Activated naive CD8-positive, alpha-beta T cell treated with anti-CD3 and anti-CD28 coated beads for 36 hours (primary cell): ENCODE results near the gene CIAO2A. TPM values are rescaled to one million over a fixed set of nuclear protein-coding genes. Genes with fewer than 3 reads are reported as not detected.
"Not testable (repeated sequence)": the region's sequence is repeated elsewhere in the genome, so short reads cannot be mapped to it uniquely, and the experiment has no call there.

ENCODE experiments used
- DNase-seq: peaks from one replicate; pipeline ENCODE4 v3.0.0; 2021
- H3K27ac Mint-ChIP-seq: one replicate; pipeline ENCODE4 v1.8.0; 2022; ENCODE audit warnings: mild to moderate bottlenecking, moderate library complexity, mixed read lengths
- H3K27me3 Mint-ChIP-seq: one replicate; pipeline ENCODE4 v1.8.0; 2022; ENCODE audit warnings: mild to moderate bottlenecking, mixed read lengths
- H3K36me3 Mint-ChIP-seq: one replicate; pipeline ENCODE4 v1.8.0; 2021; ENCODE audit warnings: mild to moderate bottlenecking, mixed read lengths
- H3K4me1 Mint-ChIP-seq: one replicate; pipeline ENCODE4 v1.8.0; 2021; ENCODE audit warnings: mixed read lengths
- H3K4me3 Mint-ChIP-seq: one replicate; pipeline ENCODE4 v1.8.0; 2022; ENCODE audit warnings: mild to moderate bottlenecking, moderate library complexity, mixed read lengths
- H3K9me3 Mint-ChIP-seq: one replicate; pipeline ENCODE4 v1.8.0; 2022; ENCODE audit warnings: mixed read lengths
- total RNA-seq, 2 experiments: library from RNA; stranded (reverse); gene quantifications; one replicate each; pipeline ENCODE4 v1.2.3, GENCODE V29; 2021

Gene CIAO2A
- total RNA-seq, 2 experiments from 2014 or later = 95.2 to 99.2 TPM

DNA sequence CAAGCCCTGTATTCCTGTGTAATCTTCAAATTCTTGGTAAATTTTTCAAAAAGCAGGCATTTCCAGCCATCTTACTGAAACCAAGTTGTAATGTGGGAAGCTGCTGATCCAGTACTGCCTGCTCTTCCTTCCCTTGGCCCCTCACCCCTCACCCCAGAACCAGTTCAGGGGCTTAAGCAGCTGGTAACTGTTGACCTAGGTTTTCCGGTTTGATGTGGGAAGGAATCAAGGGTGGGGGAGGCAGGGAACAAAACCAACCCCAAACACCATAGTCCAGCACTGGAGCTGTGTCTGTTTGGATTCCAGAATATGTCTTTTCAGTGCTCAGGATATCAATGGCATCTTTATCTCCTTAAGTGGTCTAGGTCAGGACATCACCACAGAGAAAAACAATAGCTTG lies 28.8 kb upstream of the CIAO2A start:
- Mint-ChIP-seq H3K4me1 (no peaks in the 10 kb centered on the region), H3K27ac (no peak overlapping the region), H3K36me3 (peaks cover 20% of the 10 kb centered on the region), H3K4me3 (no peak overlapping the region), H3K27me3 (no peaks in the 10 kb centered on the region), H3K9me3 (no peaks in the 10 kb centered on the region)
- DNase-seq = no peak

DNA sequence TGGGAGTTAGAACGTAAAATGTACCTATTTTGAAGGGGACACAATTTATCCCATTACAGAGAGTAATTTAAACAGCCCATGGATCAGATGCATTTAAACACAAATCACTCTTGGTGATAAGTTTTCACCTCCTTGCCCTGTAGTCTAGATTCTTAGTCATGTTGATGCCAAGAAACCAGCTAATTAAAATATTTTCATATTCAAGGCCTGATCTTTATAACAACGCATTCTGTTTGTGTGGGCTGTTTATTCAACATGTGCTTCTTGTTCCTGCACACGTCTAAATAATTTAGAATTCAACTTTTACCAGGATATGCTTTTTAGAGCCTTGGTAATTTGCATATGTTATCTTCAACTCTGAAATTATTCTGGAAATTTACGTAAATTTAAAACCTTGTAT lies 28.0 kb upstream of the CIAO2A start:
- no peaks in the 10 kb centered on the region for H3K9me3 Mint-ChIP-seq
- no peaks in the 10 kb centered on the region for H3K27me3 Mint-ChIP-seq
- H3K4me1 Mint-ChIP-seq = no peaks in the 10 kb centered on the region
- H3K4me3 Mint-ChIP-seq = no peak overlapping the region
- DNase-seq = no peak
- H3K36me3 Mint-ChIP-seq = peaks cover 20% of the 10 kb centered on the region
- H3K27ac Mint-ChIP-seq = no peak overlapping the region

DNA sequence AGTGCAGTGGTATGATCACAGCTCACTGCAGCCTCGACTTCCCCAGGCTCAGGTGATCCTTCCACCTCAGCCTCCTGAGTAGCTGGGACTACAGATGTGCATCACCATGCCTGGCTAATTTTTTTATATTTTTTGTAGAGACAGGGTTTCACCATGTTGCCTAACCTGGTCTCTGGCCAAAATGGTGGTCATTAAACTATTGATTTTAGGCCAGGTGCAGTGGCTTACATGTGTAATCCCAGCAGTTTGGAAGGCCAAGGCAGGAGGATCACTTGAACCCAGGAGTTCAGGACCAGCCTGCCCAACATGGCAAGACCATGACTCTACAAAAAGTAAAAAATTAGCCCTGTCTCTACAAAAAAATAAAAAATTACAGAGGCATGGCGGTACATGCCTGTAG lies 26.7 kb upstream of the CIAO2A start:
- not testable (repeated sequence) for DNase-seq, H3K4me3 Mint-ChIP-seq, H3K9me3 Mint-ChIP-seq, H3K27ac Mint-ChIP-seq, H3K4me1 Mint-ChIP-seq, H3K27me3 Mint-ChIP-seq
- peaks cover 20% of the 10 kb centered on the region for H3K36me3 Mint-ChIP-seq

DNA sequence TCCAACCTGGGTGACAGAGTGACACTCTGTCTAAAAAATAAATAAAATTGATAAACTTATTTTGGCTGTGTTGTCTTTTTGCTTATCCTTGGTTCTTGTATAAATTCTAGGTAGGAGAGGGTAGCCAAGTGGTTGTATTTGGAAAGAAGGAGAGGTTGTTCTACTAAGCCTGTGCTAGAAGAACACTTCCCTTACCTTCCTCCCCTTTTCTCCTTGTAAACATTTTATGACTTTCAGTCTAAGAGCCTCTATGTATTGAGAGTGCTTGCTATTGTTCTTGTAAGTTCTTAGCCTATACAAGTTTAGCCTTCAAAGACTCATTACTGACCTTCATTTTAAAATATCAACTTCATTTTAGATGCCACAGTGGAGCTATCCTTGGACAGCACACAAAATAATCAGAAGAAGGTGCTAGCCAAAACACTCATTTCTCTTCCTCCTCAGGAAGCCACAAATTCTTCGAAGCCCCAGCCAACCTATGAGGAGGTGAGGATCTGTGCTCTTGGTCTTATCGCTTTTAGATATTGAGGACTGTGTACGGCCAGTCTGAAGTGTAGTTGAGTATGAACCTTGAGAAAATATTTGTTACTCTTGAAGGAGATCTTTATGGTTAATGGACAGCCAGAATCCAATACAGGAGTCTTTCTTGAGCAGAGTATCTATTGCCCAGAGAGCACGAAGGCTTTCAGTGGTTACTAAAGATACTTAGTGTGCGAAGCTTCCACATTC lies 24.3 kb upstream of the CIAO2A start:
- Mint-ChIP-seq H3K9me3 (no peaks in the 10 kb centered on the region), H3K4me3 (no peak overlapping the region), H3K4me1 (peaks cover 2% of the 10 kb centered on the region), H3K36me3 (peaks cover 26% of the 10 kb centered on the region), H3K27ac (no peak overlapping the region), H3K27me3 (no peaks in the 10 kb centered on the region)
- no peak for DNase-seq

DNA sequence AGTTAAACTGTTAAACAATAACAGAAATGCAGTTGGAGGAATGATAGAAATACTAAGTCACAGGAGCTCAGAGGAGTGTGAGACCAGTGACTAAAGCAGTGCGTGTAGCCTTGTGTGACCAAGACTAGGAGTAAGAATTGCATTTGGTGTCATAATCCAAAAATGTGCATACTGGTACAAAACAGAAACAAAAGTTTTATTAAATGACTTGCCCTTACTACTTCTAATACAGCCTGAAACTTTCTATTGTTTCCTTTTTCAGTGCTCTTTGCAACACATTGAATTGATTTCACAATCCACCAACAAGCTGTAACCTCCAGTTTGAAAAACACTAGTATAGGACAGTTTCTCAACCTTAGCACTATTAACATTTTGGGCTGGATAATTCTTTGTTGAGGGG lies 19.3 kb upstream of the CIAO2A start:
- Mint-ChIP-seq H3K36me3 (peaks cover 23% of the 10 kb centered on the region), H3K27ac (no peak overlapping the region), H3K4me1 (peaks cover 30% of the 10 kb centered on the region), H3K27me3 (no peaks in the 10 kb centered on the region), H3K4me3 (no peak overlapping the region), H3K9me3 (no peaks in the 10 kb centered on the region)
- no peak for DNase-seq

DNA sequence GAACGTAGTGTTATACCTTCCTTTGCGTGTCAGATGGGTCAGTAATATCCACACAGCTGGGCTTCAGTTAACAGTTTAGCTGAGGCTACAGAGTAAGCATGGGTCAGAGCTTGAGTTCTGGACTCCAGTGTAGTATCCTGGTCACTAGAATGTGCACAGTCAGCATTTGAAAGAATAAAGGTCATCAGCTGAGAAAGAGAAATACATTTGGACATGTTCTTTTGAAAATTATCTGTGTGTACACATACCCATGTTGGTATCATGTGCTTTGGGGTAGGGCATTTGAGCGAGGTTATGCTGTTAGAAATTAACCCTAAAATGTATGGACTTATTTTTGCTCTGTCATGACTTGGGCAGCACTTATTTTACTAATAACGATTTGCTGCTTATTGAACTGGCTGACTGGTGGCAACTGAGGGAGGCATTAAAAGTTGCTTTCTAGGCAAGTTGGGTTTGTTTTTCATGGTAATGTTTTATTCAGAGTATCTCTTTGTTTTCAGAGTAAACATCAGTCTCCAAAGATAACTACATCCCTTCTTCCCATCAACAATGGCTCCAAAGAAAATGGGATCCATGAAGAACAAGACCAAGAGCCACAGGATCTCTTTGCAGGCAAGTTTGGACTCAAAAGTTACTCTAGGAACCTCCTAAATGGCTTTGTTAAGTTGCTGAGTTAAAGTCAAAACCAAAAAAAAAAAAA lies 18.6 kb upstream of the CIAO2A start:
- H3K9me3 Mint-ChIP-seq = no peaks in the 10 kb centered on the region
- H3K36me3 Mint-ChIP-seq = peaks cover 20% of the 10 kb centered on the region
- no peak for DNase-seq
- H3K27me3 Mint-ChIP-seq = no peaks in the 10 kb centered on the region
- H3K27ac Mint-ChIP-seq = no peak overlapping the region
- peaks cover 30% of the 10 kb centered on the region for H3K4me1 Mint-ChIP-seq
- no peak overlapping the region for H3K4me3 Mint-ChIP-seq

DNA sequence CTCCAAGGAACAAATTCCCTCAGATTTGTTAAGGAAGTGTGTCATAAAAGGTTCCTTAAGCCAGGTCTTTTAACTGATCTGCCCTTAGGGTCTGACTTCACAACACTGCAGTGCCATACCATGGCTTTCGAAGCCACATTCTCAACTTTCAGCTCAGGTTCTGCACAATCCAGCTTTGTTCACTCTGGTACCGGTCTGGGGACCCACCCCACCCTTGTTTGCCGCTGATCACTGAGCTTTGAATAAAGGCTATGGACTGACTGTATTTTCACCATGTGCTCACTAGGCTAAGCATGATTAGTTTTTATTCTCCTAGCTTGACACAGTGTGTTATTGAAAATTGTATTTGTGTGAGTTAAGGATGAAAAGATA lies 18.0 kb upstream of the CIAO2A start:
- Mint-ChIP-seq H3K27me3 (no peaks in the 10 kb centered on the region), H3K4me1 (peaks cover 35% of the 10 kb centered on the region), H3K9me3 (no peaks in the 10 kb centered on the region), H3K36me3 (peaks cover 19% of the 10 kb centered on the region), H3K4me3 (no peak overlapping the region), H3K27ac (no peak overlapping the region)
- DNase-seq = no peak

DNA sequence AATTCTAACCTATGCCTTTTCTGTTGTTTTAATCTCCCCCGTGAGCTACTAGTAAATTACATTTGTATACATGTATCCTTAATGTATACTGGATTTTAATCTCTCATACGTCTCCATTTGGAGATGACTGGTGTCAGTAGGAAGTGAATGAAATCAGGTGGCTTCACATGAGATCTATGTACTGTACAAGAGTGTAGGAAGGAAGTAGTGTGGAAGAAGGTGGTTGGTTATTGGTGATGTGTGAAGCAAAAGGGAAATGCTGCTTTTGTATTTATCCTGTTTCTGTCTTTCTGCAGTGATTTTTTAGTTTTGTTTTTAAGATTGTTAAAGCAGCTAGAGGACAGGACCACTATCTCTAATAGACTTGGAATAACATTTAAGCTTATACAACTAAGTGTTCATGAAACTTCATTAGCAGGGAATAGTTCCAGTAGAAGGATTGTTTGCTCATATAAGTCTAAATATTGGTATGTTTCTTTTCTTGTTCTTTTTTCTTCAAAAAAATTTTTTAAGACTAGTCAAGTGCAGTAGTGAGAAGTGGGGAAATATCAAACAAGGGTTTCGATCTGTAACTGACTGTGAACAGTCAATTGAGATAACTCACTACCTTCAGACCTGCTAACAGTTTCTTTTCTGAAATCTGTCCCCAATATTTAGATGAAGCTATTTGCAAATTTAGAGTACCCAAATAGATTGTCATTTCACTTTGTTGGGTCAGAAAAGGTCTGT lies 17.5 kb upstream of the CIAO2A start:
- H3K4me3 Mint-ChIP-seq = no peak overlapping the region
- no peak for DNase-seq
- no peak overlapping the region for H3K27ac Mint-ChIP-seq
- peaks cover 19% of the 10 kb centered on the region for H3K36me3 Mint-ChIP-seq
- H3K4me1 Mint-ChIP-seq = peaks cover 37% of the 10 kb centered on the region
- H3K9me3 Mint-ChIP-seq = no peaks in the 10 kb centered on the region
- no peaks in the 10 kb centered on the region for H3K27me3 Mint-ChIP-seq

DNA sequence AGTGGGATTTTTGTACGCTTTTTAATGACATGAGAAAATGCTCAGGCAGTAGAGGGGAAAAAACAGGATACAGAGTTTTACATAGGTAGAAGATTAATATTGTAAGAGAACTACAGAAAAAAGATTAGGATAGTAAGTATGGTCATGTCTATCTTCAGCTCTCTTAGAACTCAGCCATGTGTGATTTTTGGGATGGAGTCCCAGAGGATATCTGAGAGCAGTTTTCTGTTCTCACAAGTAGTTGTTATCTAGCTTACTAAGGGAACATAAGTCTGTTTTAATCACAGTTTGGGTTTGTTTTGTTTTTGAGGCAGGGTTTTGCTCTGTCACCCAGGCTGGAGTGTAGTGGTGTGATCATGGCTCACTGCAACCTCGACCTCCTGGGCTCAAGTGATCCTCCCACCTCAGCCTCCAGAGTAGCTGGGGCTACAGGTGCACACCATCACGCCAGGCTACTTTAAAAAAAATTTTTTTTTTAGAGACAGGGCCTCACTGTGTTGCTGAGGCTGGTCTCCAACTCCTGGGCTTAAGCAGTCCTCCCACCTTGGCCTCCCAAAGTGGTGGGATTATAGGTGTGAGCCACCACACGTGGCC lies 16.6 kb upstream of the CIAO2A start:
- not testable (repeated sequence) for H3K9me3 Mint-ChIP-seq, H3K27ac Mint-ChIP-seq, H3K27me3 Mint-ChIP-seq, H3K4me3 Mint-ChIP-seq, DNase-seq
- H3K4me1 Mint-ChIP-seq = peaks cover 37% of the 10 kb centered on the region
- H3K36me3 Mint-ChIP-seq = peaks cover 19% of the 10 kb centered on the region

DNA sequence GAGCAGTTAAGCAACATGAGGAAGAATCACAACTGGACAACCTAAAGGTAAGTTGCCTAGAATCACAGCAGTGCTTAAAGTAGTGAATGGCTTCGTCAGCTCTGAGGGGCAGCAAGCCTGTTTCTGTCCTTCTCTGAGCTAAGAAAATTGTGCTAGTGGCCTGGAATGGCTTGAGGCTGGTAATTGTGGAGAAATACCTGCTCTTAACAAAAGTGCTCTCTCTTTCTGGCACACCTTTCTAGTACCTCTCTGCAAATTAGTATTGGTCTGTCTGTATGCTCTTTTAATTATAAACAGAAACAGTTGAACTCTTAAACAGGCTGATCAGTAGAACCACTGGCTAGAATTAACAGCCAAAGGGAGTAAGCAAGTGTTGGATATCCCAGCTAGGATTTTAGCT lies 13.7 kb upstream of the CIAO2A start:
- H3K27me3 Mint-ChIP-seq = no peaks in the 10 kb centered on the region
- peaks cover 39% of the 10 kb centered on the region for H3K4me1 Mint-ChIP-seq
- no peaks in the 10 kb centered on the region for H3K9me3 Mint-ChIP-seq
- H3K36me3 Mint-ChIP-seq = peaks cover 17% of the 10 kb centered on the region
- no peak overlapping the region for H3K27ac Mint-ChIP-seq
- DNase-seq = no peak
- no peak overlapping the region for H3K4me3 Mint-ChIP-seq

DNA sequence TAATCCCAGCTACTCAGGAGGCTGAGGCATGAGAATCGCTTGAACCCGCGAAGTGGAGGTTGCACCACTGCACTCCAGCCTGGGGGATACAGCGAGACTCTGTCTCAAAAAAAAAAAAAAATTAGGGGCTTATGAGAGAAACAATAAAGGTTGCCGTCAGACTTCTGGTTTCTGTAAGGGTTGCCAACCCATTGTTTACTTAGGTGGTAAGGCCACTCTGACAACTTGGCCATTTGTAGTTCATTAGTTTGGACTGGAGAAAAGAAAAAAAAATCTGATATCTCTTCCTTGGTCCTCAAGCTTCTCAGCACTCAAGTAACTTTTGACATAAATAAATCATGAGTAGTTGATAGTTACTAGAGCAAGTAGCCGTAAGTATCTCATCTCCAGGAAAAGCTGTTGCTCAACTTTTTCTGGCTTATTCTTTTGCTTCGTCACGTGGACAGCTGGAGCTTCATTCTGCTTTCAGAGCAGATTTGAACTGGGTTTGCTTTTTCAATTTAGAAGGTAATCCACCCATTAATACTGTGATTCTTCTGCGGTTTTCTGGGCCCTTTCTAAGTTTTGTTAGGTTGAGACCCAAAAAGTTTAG lies 11.6 kb upstream of the CIAO2A start:
- H3K27ac Mint-ChIP-seq = no peak overlapping the region
- no peak for DNase-seq
- H3K36me3 Mint-ChIP-seq = peaks cover 13% of the 10 kb centered on the region
- peaks cover 31% of the 10 kb centered on the region for H3K4me1 Mint-ChIP-seq
- H3K9me3 Mint-ChIP-seq = no peaks in the 10 kb centered on the region
- no peak overlapping the region for H3K4me3 Mint-ChIP-seq
- no peaks in the 10 kb centered on the region for H3K27me3 Mint-ChIP-seq

DNA sequence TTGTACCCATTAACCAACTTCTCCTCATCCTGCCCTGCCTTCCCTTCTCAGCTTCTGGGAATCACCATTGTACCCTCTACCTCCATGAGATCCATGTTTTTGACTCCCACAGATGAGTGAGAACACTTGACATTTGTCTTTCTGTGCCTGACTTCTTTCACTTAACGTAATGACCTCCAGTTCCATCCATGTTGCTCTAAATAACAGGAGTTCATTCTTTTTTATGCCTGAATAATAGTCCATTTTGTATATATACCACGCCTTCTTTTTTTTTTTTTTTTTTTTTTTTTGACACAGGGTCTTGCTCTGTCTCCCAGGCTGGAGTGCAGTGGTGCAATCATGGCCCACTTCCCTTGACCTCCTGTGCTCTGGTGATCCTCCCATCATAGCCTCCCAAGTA lies 8.9 kb upstream of the CIAO2A start:
- H3K27me3 Mint-ChIP-seq = no peaks in the 10 kb centered on the region
- no peak overlapping the region for H3K4me3 Mint-ChIP-seq
- DNase-seq = no peak
- peaks cover 41% of the 10 kb centered on the region for H3K4me1 Mint-ChIP-seq
- no peaks in the 10 kb centered on the region for H3K9me3 Mint-ChIP-seq
- no peak overlapping the region for H3K27ac Mint-ChIP-seq
- H3K36me3 Mint-ChIP-seq = peaks cover 14% of the 10 kb centered on the region

DNA sequence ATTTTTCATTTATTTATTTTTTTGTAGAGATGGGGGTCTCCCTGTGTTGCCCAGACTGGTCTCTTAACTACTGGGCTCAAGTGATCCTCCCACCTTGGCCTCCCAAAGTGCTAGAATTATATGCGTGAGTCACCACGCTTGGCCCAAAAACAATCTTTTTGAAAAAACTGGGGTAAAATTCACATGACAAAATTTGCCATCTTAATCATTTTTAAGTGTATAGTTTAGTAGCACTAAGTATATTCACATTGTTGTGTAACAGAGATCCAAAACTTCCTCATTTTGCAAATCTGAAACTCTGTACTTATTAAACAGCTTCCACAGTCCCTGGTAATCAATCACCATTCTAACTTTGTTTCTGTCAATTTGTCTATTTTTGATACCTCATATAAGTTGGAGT lies 7.3 kb upstream of the CIAO2A start:
- no peak overlapping the region for H3K4me3 Mint-ChIP-seq
- no peak overlapping the region for H3K27ac Mint-ChIP-seq
- no peaks in the 10 kb centered on the region for H3K9me3 Mint-ChIP-seq
- DNase-seq = no peak
- H3K27me3 Mint-ChIP-seq = no peaks in the 10 kb centered on the region
- peaks cover 14% of the 10 kb centered on the region for H3K36me3 Mint-ChIP-seq
- peaks cover 43% of the 10 kb centered on the region for H3K4me1 Mint-ChIP-seq

DNA sequence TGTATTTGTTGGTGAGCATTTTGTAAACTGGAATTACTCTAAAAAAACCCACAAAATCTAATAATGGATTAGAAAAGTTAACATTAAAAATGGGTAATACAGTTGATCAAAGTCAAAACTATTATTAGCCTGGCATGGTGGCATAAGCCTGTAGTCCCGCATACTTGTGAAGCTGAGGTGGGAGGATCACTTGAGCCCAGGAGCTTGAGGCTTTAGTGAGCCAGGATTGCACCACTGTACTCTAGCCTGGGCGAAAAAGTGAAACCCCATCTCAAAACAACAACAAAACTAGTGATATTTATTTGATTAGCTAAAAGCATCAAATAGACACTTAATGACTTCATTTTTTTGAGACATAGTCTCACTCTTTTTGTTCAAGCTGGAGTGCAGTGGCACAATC lies 5.7 kb upstream of the CIAO2A start:
- H3K9me3 Mint-ChIP-seq = no peaks in the 10 kb centered on the region
- H3K36me3 Mint-ChIP-seq = peaks cover 14% of the 10 kb centered on the region
- no peaks in the 10 kb centered on the region for H3K27me3 Mint-ChIP-seq
- no peak overlapping the region for H3K4me3 Mint-ChIP-seq
- peaks cover 54% of the 10 kb centered on the region for H3K4me1 Mint-ChIP-seq
- no peak overlapping the region for H3K27ac Mint-ChIP-seq
- DNase-seq = no peak
